Esophagus muscularis mucosa (tissue), 4 donors: ENCODE results near the gene BEST4. TPM values are rescaled to one million over a fixed set of nuclear protein-coding genes. Genes with fewer than 3 reads are reported as not detected.

Source experiments
- DNase-seq: peaks from one replicate; pipeline ENCODE4 v3.0.0-alpha.2; 2017; ENCODE audit errors: extremely low spot score
- H3K27ac ChIP-seq, 4 donors: fragments of 200-600 bp; sonication (generic); replicated peaks in 1 of 4; 1 replicate in 3 of 4; 2 replicates in 1 of 4; pipeline ENCODE4 v1.5.1; 2016 to 2019; ENCODE audit warnings: mild to moderate bottlenecking in 1 of 4
- H3K27me3 ChIP-seq, 4 donors: fragments of 200-600 bp; sonication (generic); one replicate each; pipeline versions ENCODE4 v1.5.1 to v1.6.0; 2016 to 2019
- H3K36me3 ChIP-seq, 4 donors: fragments of 200-600 bp; sonication (generic); one replicate each; pipeline ENCODE4 v1.5.1; 2016 to 2019
- H3K4me1 ChIP-seq, 4 donors: fragments of 200-600 bp; sonication (generic); one replicate each; pipeline ENCODE4 v1.5.1; 2016 to 2019
- H3K4me3 ChIP-seq, 4 donors: fragments of 200-600 bp; sonication (generic); 1 replicate in 2 of 4; 2 replicates in 2 of 4; pipeline ENCODE4 v1.5.1; 2016 to 2019; ENCODE audit warnings: mild to moderate bottlenecking in 4 of 4, moderate library complexity in 1 of 4
- H3K9me3 ChIP-seq, 4 donors: fragments of 200-600 bp; sonication (generic); 1 replicate in 3 of 4; 2 replicates in 1 of 4; pipeline ENCODE4 v1.5.1; 2016 to 2019
- EP300 ChIP-seq: sonication (generic); formaldehyde crosslinking; IDR thresholded peaks from one replicate; pipeline ENCODE4 v1.6.1; 2017; ENCODE audit warnings: antibody characterized with exemption
- POLR2A ChIP-seq: fragments of 450-650 bp; IDR thresholded peaks from one replicate; pipeline ENCODE4 v1.6.1; 2017; ENCODE audit warnings: antibody characterized with exemption, moderate library complexity, mild to moderate bottlenecking, low read depth
- POLR2AphosphoS5 ChIP-seq, 2 donors: sonication (generic); formaldehyde crosslinking; IDR thresholded peaks; one replicate each; pipeline ENCODE4 v1.6.1; 2017; ENCODE audit warnings: antibody characterized with exemption in 2 of 2
- WGBS: methylation state at CpG from one replicate; pipeline ENCODE4 v1.1.5; 2018; 5-methylcytosine and 5-hydroxymethylcytosine counted together
- intact Hi-C: fragments of 100-400 bp; cut with DNase I; formaldehyde crosslinking; loops from one replicate; pipeline ENCODE4 v1.15.1; 2023
- total RNA-seq, 4 donors: library from RNA; depleted of rRNA; stranded (reverse); fragments of >200 nt; gene quantifications; one replicate each; pipeline versions ENCODE4 v1.1.0 to v1.2.1, GENCODE V29; 2016
- TF ChIP-seq, protein P1 (sequence below), 3 experiments: fragments of 200-600 bp in 2 of 3; fragments of 450-650 bp in 1 of 3; sonication (generic) in 2 of 3; IDR thresholded peaks; one replicate each; pipeline ENCODE4 v1.5.1; 2017 to 2019; ENCODE audit warnings: antibody characterized with exemption in 3 of 3, mild to moderate bottlenecking in 2 of 3, moderate library complexity in 1 of 3

BEST4 gene
- total RNA-seq, 4 donors from 2014 or later = 0.29 TPM; not detected in 3

DNA sequence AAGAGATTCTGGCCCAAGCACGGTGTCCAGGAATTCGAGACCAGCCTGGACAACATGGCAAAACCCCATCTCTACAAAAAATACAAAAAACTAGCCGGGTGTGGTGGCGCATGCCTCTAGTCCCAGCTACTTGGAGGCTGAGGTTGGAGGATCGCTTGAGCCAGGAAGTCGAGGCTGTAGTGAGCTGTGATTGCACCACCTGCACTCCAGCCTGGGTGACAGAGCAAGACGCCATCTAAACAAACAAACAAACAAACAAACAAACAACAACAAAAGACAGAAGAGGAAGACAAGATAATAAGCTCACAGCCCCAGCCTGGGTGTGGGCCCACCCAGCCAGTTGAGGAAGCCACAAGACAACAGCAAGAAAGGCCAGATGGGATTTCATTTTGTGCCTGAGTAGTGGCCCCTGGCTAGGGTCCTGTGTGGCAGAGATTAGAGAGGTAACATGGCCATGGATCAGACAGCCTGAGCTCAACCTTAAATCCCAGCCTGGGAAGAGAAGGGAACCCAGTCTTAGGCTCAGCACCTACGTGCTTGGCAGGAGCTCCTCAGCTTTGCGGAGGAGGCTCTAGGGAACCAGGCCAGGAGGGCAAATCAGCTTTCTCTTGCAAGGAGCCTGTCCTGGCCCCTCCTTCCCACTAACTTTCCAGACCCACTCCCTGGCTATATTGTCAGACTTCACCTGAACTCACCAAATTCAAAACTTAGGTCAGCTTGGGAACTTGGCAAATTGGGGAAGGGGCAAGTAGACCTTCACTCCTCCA, 4.9 kb upstream of the BEST4 start:
- Histone ChIP-seq H3K36me3 (no peaks in the 10 kb centered on the region), H3K4me3 (no peak overlapping the region), H3K27ac (no peak overlapping the region), H3K4me1 (peaks cover 0 to 5% (median 0%) of the 10 kb centered on the region in 4 donors), H3K9me3 (no peaks in the 10 kb centered on the region), H3K27me3 (no peaks in the 10 kb centered on the region)
- 80% methylated on average over 9 of the region's 9 CpGs for WGBS
- intact Hi-C loops = no loop called here
- no peak for DNase-seq
- no peak for TF ChIP-seq POLR2A
- no peak for TF ChIP-seq EP300
- TF ChIP-seq POLR2AphosphoS5 (IDR thresholded peaks at IDR 0.05) = no peak
- TF ChIP-seq, protein P1, sequence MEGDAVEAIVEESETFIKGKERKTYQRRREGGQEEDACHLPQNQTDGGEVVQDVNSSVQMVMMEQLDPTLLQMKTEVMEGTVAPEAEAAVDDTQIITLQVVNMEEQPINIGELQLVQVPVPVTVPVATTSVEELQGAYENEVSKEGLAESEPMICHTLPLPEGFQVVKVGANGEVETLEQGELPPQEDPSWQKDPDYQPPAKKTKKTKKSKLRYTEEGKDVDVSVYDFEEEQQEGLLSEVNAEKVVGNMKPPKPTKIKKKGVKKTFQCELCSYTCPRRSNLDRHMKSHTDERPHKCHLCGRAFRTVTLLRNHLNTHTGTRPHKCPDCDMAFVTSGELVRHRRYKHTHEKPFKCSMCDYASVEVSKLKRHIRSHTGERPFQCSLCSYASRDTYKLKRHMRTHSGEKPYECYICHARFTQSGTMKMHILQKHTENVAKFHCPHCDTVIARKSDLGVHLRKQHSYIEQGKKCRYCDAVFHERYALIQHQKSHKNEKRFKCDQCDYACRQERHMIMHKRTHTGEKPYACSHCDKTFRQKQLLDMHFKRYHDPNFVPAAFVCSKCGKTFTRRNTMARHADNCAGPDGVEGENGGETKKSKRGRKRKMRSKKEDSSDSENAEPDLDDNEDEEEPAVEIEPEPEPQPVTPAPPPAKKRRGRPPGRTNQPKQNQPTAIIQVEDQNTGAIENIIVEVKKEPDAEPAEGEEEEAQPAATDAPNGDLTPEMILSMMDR (IDR thresholded peaks at IDR 0.05) = no peak

DNA sequence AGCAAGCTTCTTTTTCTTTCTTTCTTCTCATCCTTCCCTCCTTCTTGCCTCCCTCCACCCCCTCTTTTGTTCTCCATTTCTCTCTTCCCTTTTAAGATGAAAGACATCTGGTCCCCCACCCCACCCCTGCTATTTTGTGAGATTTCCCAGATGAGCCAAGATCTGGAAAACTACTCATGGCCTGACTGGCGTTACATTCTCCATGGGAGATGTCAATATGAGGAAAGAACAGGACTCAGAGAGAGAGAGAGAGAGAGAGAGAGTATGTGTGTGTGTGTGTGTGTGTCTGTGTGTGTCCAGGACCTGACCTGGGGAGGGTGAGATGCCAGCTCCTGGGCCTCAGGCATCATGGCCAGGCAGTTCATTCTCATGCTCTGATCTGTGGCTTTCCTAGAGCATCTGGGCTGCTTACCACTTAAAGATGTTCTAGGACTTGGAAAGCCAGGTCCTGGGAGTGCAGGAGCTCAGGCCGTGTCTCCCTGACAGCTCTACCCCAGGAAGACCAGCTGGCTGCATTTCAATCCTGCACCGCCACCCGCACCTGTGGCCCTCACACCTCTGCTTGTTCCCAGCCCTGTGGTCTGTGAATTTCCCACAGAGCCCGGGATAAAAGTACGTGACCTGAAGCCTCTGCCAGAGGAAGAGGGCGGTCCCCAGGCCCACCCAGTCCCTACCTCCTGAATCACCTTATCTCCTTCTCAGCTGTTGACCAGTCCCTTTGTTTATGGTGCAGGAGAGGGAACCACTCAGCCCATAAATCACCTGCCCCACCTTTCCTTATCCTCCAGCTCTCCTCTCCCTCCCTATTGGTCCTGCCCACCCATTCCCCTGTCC, 3.2 kb upstream of the BEST4 start:
- H3K36me3 ChIP-seq = no peaks in the 10 kb centered on the region
- H3K9me3 ChIP-seq = no peaks in the 10 kb centered on the region
- H3K27me3 ChIP-seq = no peaks in the 10 kb centered on the region
- no peak overlapping the region for H3K27ac ChIP-seq
- no peak overlapping the region for H3K4me3 ChIP-seq
- peaks cover 6 to 12% (median 7%) of the 10 kb centered on the region in 4 donors for H3K4me1 ChIP-seq
- WGBS = 77% methylated on average over 6 of the region's 7 CpGs
- no peak for DNase-seq
- intact Hi-C loops = no loop called here
- TF ChIP-seq, protein P1 (IDR thresholded peaks at IDR 0.05) = no peak
- no peak for TF ChIP-seq EP300
- no peak for TF ChIP-seq POLR2AphosphoS5 (IDR thresholded peaks at IDR 0.05)
- no peak for TF ChIP-seq POLR2A

DNA sequence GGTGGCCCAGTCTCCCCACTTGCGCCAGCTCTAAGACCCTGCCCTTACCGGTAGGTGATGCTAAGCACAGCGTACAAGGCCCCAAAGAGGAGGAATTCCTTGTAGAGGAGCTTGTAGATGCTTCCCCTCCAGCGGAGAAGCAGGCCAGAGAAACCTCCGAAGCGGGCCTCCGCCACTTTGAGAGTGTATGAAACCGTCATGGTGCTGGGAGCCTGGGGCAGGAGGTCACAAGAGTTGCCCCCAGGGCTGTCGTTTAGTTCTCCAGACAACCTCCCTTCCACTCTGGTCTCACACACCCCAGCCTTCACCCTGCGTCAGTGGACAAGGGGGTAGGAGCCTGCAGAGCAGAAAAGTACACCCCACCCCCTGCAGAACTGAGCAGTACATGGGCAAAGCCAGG, 464 bp downstream of the BEST4 start:
- Histone ChIP-seq H3K36me3 (no peaks in the 10 kb centered on the region), H3K4me1 (peaks cover 33 to 40% (median 36%) of the 10 kb centered on the region in 4 donors), H3K27me3 (no peaks in the 10 kb centered on the region), H3K4me3 (no peak overlapping the region), H3K9me3 (no peaks in the 10 kb centered on the region), H3K27ac (no peak overlapping the region)
- intact Hi-C loops = loop anchor here (5.0 kb wide), 2 partner anchors 35 to 225 kb away; partner anchors contain the start of genes HECTD3 and UROD
- TF ChIP-seq EP300 (no peak), POLR2AphosphoS5 (IDR thresholded peaks at IDR 0.05) (no peak), POLR2A (no peak)
- TF ChIP-seq, protein P1 (IDR thresholded peaks at IDR 0.05) = no peak
- 95% methylated on average over 10 of the region's 10 CpGs for WGBS
- DNase-seq = no peak

DNA sequence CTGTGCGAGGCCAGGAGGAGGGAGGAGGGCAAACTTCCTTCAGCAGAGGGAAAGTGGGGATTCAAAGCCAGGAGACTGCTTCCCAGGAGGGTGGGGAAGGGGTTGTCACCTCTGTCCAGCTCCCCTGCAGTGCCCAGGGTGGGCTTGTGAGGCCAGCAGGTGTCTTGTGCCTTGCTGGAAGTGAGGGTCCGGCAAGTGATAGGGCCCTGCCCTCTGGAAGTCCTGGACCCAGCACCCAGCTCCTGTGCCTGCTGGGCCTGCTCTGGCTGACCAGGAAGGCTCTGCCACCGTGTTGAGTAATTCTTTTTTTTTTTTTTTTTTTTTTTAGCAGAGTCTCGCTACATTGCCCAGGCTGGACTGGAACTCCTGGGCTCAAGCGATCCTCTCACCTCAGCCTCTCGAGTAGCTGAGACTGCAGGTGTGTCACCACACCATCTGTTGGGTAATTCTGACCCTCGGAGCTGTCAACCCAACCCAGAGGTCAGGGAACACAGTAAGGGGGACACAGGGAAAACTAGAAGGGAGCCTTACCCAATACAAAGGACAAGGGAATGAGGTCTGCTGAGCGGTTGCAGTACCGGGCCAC, 1.0 kb downstream of the BEST4 start:
- peak overlapping the region; percentile 48 to 71 (median 58) for H3K4me3 ChIP-seq
- no peaks in the 10 kb centered on the region for H3K9me3 ChIP-seq
- H3K27me3 ChIP-seq = no peaks in the 10 kb centered on the region
- peak overlapping the region; percentile 55 to 70 (median 64) for H3K27ac ChIP-seq
- TF ChIP-seq, protein P1 (IDR thresholded peaks at IDR 0.05) = no peak
- TF ChIP-seq EP300 = no peak
- TF ChIP-seq POLR2AphosphoS5 (IDR thresholded peaks at IDR 0.05) = no peak
- no peak for TF ChIP-seq POLR2A
- WGBS = 83% methylated on average over 9 of the region's 9 CpGs
- H3K4me1 ChIP-seq = peaks cover 33 to 40% (median 36%) of the 10 kb centered on the region in 4 donors
- peaks cover 0 to under 1% (median 0%) of the 10 kb centered on the region in 4 donors for H3K36me3 ChIP-seq
- intact Hi-C loops = loop anchor here (5.0 kb wide), 2 partner anchors 35 to 225 kb away; partner anchors contain the start of genes HECTD3 and UROD
- no peak for DNase-seq
